GM21529 (cell line): ENCODE results near the gene PTGR3.
"Not testable (repeated sequence)": the region's sequence is repeated elsewhere in the genome, so short reads cannot be mapped to it uniquely, and the experiment has no call there.

Experiments used
- ATAC-seq: cut with Tn5 transposase; IDR thresholded peaks from one replicate; pipeline ENCODE4 v1.9.1; 2021; ENCODE audit not compliant: unreplicated experiment

Gene PTGR3

GRCh38 chr18:75203416-75204268 lies 5.3 kb downstream of the PTGR3 start:
- ATAC-seq = no peak

- ATAC-seq = no peak
Measured at GRCh38 chr18:75202696-75203365, 6.1 kb downstream of the PTGR3 start.

- no peak for ATAC-seq
Measured at GRCh38 chr18:75201282-75202270, 7.4 kb downstream of the PTGR3 start.

- no peak for ATAC-seq
Measured at GRCh38 chr18:75200605-75201280, 8.2 kb downstream of the PTGR3 start.

- ATAC-seq = no peak
Measured at GRCh38 chr18:75200071-75200470, 8.9 kb downstream of the PTGR3 start.

GRCh38 chr18:75199327-75199726 lies 9.6 kb downstream of the PTGR3 start:
- ATAC-seq = no peak

GRCh38 chr18:75198036-75198435 lies 10.9 kb downstream of the PTGR3 start:
- ATAC-seq = no peak

- no peak for ATAC-seq
Measured at GRCh38 chr18:75192899-75193298, 16.0 kb downstream of the PTGR3 start.

- ATAC-seq = no peak
Measured at GRCh38 chr18:75189696-75190095, 19.2 kb downstream of the PTGR3 start.

GRCh38 chr18:75187702-75188101 lies 21.2 kb downstream of the PTGR3 start:
- not testable (repeated sequence) for ATAC-seq

- ATAC-seq = no peak
Measured at GRCh38 chr18:75185460-75185859, 23.5 kb downstream of the PTGR3 start.

GRCh38 chr18:75183973-75184493 lies 24.9 kb downstream of the PTGR3 start:
- ATAC-seq = no peak

- ATAC-seq = no peak
Measured at GRCh38 chr18:75183524-75183923, 25.4 kb downstream of the PTGR3 start.

GRCh38 chr18:75179819-75180600 lies 28.9 kb downstream of the PTGR3 start:
- no peak for ATAC-seq

GRCh38 chr18:75178376-75178775 lies 30.6 kb downstream of the PTGR3 start:
- no peak for ATAC-seq

- no peak for ATAC-seq
Measured at GRCh38 chr18:75176849-75177248, 32.1 kb downstream of the PTGR3 start.

GRCh38 chr18:75173738-75174137 lies 35.2 kb downstream of the PTGR3 start:
- no peak for ATAC-seq

GRCh38 chr18:75173125-75173432 lies 35.9 kb downstream of the PTGR3 start:
- ATAC-seq = peak; percentile 99

- peak; percentile 22 for ATAC-seq
Measured at GRCh38 chr18:75172299-75173124, 36.4 kb downstream of the PTGR3 start.
